Measurements from ENCODE around the gene AXL. TPM values are rescaled to one million over a fixed set of nuclear protein-coding genes. Genes with fewer than 3 reads are reported as not detected.

AXL gene
- total RNA-seq, 1 experiment from 2014 or later: 355 TPM

- Histone ChIP-seq H3K36me3 (peaks cover 69% of the 10 kb centered on the region), H3K27me3 (no peaks in the 10 kb centered on the region), H3K9me3 (no peaks in the 10 kb centered on the region), H3K4me3 (no peak overlapping the region)
- DNase-seq: no peak
Measured at GRCh38 chr19:41307090-41307875, 88.3 kb downstream of the AXL start.

- Histone ChIP-seq H3K4me3 (no peak overlapping the region), H3K27me3 (no peaks in the 10 kb centered on the region), H3K9me3 (no peaks in the 10 kb centered on the region), H3K36me3 (peaks cover 69% of the 10 kb centered on the region)
- no peak for DNase-seq
Measured at GRCh38 chr19:41307954-41308449, 89.0 kb downstream of the AXL start.

- Histone ChIP-seq H3K27me3 (no peaks in the 10 kb centered on the region), H3K4me3 (peak overlapping the region; percentile 91), H3K36me3 (peaks cover 69% of the 10 kb centered on the region), H3K9me3 (no peaks in the 10 kb centered on the region)
- DNase-seq: peak; percentile 81
Measured at GRCh38 chr19:41308450-41309179, 89.6 kb downstream of the AXL start.

- Histone ChIP-seq H3K4me3 (peak overlapping the region; percentile 91), H3K9me3 (no peaks in the 10 kb centered on the region), H3K36me3 (peaks cover 69% of the 10 kb centered on the region), H3K27me3 (no peaks in the 10 kb centered on the region)
- DNase-seq: no peak
Measured at GRCh38 chr19:41309180-41310032, 90.4 kb downstream of the AXL start.

- Histone ChIP-seq H3K9me3 (no peaks in the 10 kb centered on the region), H3K4me3 (peak within 1 kb of the TSS; percentile 91), H3K27me3 (no peaks in the 10 kb centered on the region), H3K36me3 (peaks cover 66% of the 10 kb centered on the region)
- DNase-seq: peak; percentile 86
Measured at GRCh38 chr19:41310033-41310831, 91.2 kb downstream of the AXL start, which contains the start of gene CCDC97. Gene CCDC97 (plus strand): TSS chr19:41310172. CDS start chr19:41310311, 139 bp downstream.

GRCh38 chr19:41311072-41311471, 92.0 kb downstream of the AXL start:
- DNase-seq: no peak
- H3K4me3 ChIP-seq: peak overlapping the region; percentile 91
- no peaks in the 10 kb centered on the region for H3K27me3 ChIP-seq
- H3K9me3 ChIP-seq: no peaks in the 10 kb centered on the region
- H3K36me3 ChIP-seq: peaks cover 65% of the 10 kb centered on the region

Other genes starting within 250 kb of the AXL start
- not detected in 2 replicates for gene CYP2B6, start 227.9 kb upstream of the AXL start, total RNA-seq (2014; rRNA removed; shearing (Covaris generic); ENCODE audit: low replicate concordance)
- gene CYP2A13, start 130.8 kb upstream of the AXL start, total RNA-seq (2014; rRNA removed; shearing (Covaris generic); ENCODE audit: low replicate concordance): not detected in 2 replicates
- gene CYP2F1, start 104.8 kb upstream of the AXL start, total RNA-seq (2014; rRNA removed; shearing (Covaris generic); ENCODE audit: low replicate concordance): not detected in 2 replicates
- gene CYP2S1, start 26.0 kb upstream of the AXL start, total RNA-seq (2014; rRNA removed; shearing (Covaris generic); ENCODE audit: low replicate concordance): 3.9 and 5.0 TPM in 2 replicates
- gene HNRNPUL1, start 45.1 kb downstream of the AXL start, total RNA-seq (2014; rRNA removed; shearing (Covaris generic); ENCODE audit: low replicate concordance): 149 and 151 TPM in 2 replicates
- gene CCDC97, start 90.9 kb downstream of the AXL start, total RNA-seq (2014; rRNA removed; shearing (Covaris generic); ENCODE audit: low replicate concordance): 2.8 and 22.3 TPM in 2 replicates
- 5.6 and 8.6 TPM in 2 replicates for gene TGFB1, start 134.7 kb downstream of the AXL start, total RNA-seq (2014; rRNA removed; shearing (Covaris generic); ENCODE audit: low replicate concordance)
- 2.4 and 31.0 TPM in 2 replicates for gene B9D2, start 144.9 kb downstream of the AXL start, total RNA-seq (2014; rRNA removed; shearing (Covaris generic); ENCODE audit: low replicate concordance)
- gene TMEM91, start 157.3 kb downstream of the AXL start, total RNA-seq (2014; rRNA removed; shearing (Covaris generic); ENCODE audit: low replicate concordance): 0.64 and 1.5 TPM in 2 replicates
- gene EXOSC5, start 178.1 kb downstream of the AXL start, total RNA-seq (2014; rRNA removed; shearing (Covaris generic); ENCODE audit: low replicate concordance): 64.6 and 95.3 TPM in 2 replicates
- gene BCKDHA, start 178.6 kb downstream of the AXL start, total RNA-seq (2014; rRNA removed; shearing (Covaris generic); ENCODE audit: low replicate concordance): 22.0 and 58.6 TPM in 2 replicates
- gene B3GNT8, start 208.2 kb downstream of the AXL start, total RNA-seq (2014; rRNA removed; shearing (Covaris generic); ENCODE audit: low replicate concordance): not detected in 2 replicates
- gene DMAC2, start 220.7 kb downstream of the AXL start, total RNA-seq (2014; rRNA removed; shearing (Covaris generic); ENCODE audit: low replicate concordance): 37.6 and 56.2 TPM in 2 replicates
- gene ERICH4, start 223.9 kb downstream of the AXL start, total RNA-seq (2014; rRNA removed; shearing (Covaris generic); ENCODE audit: low replicate concordance): not detected in 2 replicates